ENCODE measurements around the gene MEAF6.

GRCh38 chr1:37497832-37498231, 16.7 kb downstream of the MEAF6 start:
- no peak for TF ChIP-seq CTCF (IDR thresholded peaks at IDR 0.05)
- no peak for TF ChIP-seq EZH2phosphoT487 (IDR thresholded peaks at IDR 0.05)
- no peak for TF ChIP-seq EZH2 (IDR thresholded peaks at IDR 0.05)
